Transverse colon (tissue), 4 donors: Measurements from ENCODE around the gene CXCL9. TPM values are rescaled to one million over a fixed set of nuclear protein-coding genes. Genes with fewer than 3 reads are reported as not detected.
"Not testable (repeated sequence)": the region's sequence is repeated elsewhere in the genome, so short reads cannot be mapped to it uniquely, and the experiment has no call there.

Source experiments
- DNase-seq: peaks from one replicate; pipeline ENCODE4 v3.0.0-alpha.2; 2019
- H3K27ac ChIP-seq, 4 donors: fragments of 200-600 bp; sonication (generic); 2 replicates each; pipeline ENCODE4 v1.5.1; 2016 to 2018; ENCODE audit warnings: inconsistent platforms in 4 of 4
- H3K27me3 ChIP-seq: fragments of 200-600 bp; sonication (generic); 2 replicates; pipeline ENCODE4 v1.5.1; 2017; ENCODE audit warnings: inconsistent platforms
- H3K36me3 ChIP-seq, 4 donors: fragments of 200-600 bp; sonication (generic); 2 replicates each; pipeline ENCODE4 v1.5.1; 2017 to 2019; ENCODE audit warnings: inconsistent platforms in 4 of 4
- H3K4me1 ChIP-seq, 4 donors: fragments of 200-600 bp; sonication (generic); 2 replicates each; pipeline ENCODE4 v1.5.1; 2017 to 2020; ENCODE audit warnings: inconsistent platforms in 4 of 4
- H3K4me3 ChIP-seq, 4 donors: fragments of 200-600 bp; sonication (generic); 1 replicate in 1 of 4; 2 replicates in 3 of 4; pipeline versions ENCODE4 v1.5.1 to v1.6.1; 2017 to 2019; ENCODE audit warnings: inconsistent platforms in 4 of 4
- H3K9me3 ChIP-seq, 2 donors: fragments of 200-600 bp; sonication (generic); 2 replicates each; pipeline ENCODE4 v1.5.1; 2017 to 2019; ENCODE audit warnings: inconsistent platforms in 2 of 2
- EP300 ChIP-seq: sonication (generic); formaldehyde crosslinking; IDR thresholded peaks from one replicate; pipeline ENCODE4 v1.6.1; 2017; ENCODE audit warnings: antibody characterized with exemption, low read depth
- POLR2A ChIP-seq: fragments of 450-650 bp; IDR thresholded peaks from one replicate; pipeline ENCODE4 v1.6.1; 2016; ENCODE audit warnings: antibody characterized with exemption, mild to moderate bottlenecking, moderate library complexity
- POLR2AphosphoS5 ChIP-seq, 3 donors: sonication (generic); formaldehyde crosslinking; IDR thresholded peaks; one replicate each; pipeline ENCODE4 v1.6.1; 2016; ENCODE audit warnings: antibody characterized with exemption in 3 of 3
- WGBS, 2 donors: methylation state at CpG; one replicate each; pipeline ENCODE4 v1.1.5; 2018; ENCODE audit warnings: low coverage in 1 of 2; 5-methylcytosine and 5-hydroxymethylcytosine counted together
- in situ Hi-C, 4 donors: fragments of 200-750 bp; cut with MboI; loops; one replicate each; pipeline versions ENCODE4 v1.15.0 to v1.15.1; 2017; ENCODE audit warnings: low sequenced_read_pairs in 3 of 4, low pct_ligation_motif_present in 1 of 4, low pct_unique_long_range_greater_than_20kb in 1 of 4
- intact Hi-C: fragments of 100-400 bp; cut with DNase I; formaldehyde crosslinking; loops from one replicate; pipeline ENCODE4 v1.15.1; 2023; ENCODE audit warnings: low total_unique reads
- total RNA-seq, 4 donors: library from RNA; depleted of rRNA; stranded (reverse); fragments of >200 nt; gene quantifications; one replicate each; pipeline ENCODE4 v1.1.0, GENCODE V29; 2016
- TF ChIP-seq, protein P1 (sequence below), 5 experiments: fragments of 200-600 bp in 3 of 5; fragments of 450-650 bp in 2 of 5; sonication (generic) in 3 of 5; IDR thresholded peaks; 1 replicate in 2 of 5; 2 replicates in 3 of 5; pipeline ENCODE4 v1.5.1; 2016 to 2017; ENCODE audit warnings: antibody characterized with exemption in 5 of 5, inconsistent platforms in 3 of 5, mild to moderate bottlenecking in 2 of 5, moderate library complexity in 1 of 5

The CXCL9 gene
- total RNA-seq, 4 donors from 2014 or later, result 2.5 TPM; not detected in 3

DNA sequence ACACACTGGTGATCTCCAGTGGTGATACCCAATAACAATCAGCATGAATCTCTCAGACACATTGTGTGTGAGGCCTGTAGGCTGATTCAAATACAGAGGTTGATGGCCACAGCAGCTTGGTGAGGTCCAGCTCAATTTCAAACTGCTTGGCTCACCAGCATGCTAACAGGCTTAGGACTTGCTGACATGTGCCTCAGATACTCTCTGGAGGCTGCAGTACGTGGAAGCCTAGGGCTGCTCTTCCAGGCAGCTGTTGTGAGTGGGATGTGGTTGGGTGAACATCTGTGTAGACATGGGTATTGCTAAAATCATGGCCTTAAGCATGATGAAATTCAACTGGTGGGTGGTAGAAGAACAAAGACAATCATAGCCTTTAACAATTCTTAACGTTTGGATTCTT is 4.3 kb downstream of the CXCL9 start:
- H3K27me3 ChIP-seq, result no peaks in the 10 kb centered on the region
- WGBS, 2 donors, result 61 to 78% methylated on average over 2 of the region's 2 CpGs
- peaks cover 0 to 15% (median 0%) of the 10 kb centered on the region in 4 donors for H3K4me1 ChIP-seq
- H3K4me3 ChIP-seq, result no peak overlapping the region
- no peaks in the 10 kb centered on the region for H3K36me3 ChIP-seq
- in situ Hi-C loops, result loop anchor here in 1 of 4 donors (5.0 kb wide), 1 partner anchor 64 kb away; no protein-coding TSS in a partner anchor
- TF ChIP-seq, protein P1, sequence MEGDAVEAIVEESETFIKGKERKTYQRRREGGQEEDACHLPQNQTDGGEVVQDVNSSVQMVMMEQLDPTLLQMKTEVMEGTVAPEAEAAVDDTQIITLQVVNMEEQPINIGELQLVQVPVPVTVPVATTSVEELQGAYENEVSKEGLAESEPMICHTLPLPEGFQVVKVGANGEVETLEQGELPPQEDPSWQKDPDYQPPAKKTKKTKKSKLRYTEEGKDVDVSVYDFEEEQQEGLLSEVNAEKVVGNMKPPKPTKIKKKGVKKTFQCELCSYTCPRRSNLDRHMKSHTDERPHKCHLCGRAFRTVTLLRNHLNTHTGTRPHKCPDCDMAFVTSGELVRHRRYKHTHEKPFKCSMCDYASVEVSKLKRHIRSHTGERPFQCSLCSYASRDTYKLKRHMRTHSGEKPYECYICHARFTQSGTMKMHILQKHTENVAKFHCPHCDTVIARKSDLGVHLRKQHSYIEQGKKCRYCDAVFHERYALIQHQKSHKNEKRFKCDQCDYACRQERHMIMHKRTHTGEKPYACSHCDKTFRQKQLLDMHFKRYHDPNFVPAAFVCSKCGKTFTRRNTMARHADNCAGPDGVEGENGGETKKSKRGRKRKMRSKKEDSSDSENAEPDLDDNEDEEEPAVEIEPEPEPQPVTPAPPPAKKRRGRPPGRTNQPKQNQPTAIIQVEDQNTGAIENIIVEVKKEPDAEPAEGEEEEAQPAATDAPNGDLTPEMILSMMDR (IDR thresholded peaks at IDR 0.05), result no peak
- TF ChIP-seq POLR2A (no peak), POLR2AphosphoS5 (IDR thresholded peaks at IDR 0.05) (no peak), EP300 (no peak)
- no peaks in the 10 kb centered on the region for H3K9me3 ChIP-seq
- intact Hi-C loops, result no loop called here
- no peak overlapping the region for H3K27ac ChIP-seq
- DNase-seq, result no peak

DNA sequence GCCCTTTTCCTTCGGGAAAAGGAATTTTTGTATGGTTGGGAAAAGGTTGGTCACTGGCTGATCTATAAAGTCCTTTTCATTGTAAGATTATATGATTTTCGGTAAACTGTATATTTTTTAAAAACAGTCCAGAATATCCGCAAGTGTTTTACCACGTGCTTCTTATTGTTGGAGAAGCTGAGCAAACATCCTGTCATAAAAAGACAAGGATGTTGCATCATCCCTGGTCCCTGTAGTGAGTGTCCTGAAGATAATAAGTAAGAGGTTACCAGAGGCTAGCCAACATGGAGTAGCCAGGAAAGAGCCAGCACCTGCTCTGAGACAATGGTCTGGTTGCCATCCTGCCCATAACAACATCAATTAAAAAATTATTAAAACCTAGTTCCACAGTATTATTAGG is 5.1 kb downstream of the CXCL9 start:
- Histone ChIP-seq H3K36me3 (no peaks in the 10 kb centered on the region), H3K27ac (no peak overlapping the region), H3K27me3 (no peaks in the 10 kb centered on the region), H3K4me3 (no peak overlapping the region), H3K9me3 (no peaks in the 10 kb centered on the region), H3K4me1 (peaks cover 0 to 12% (median 0%) of the 10 kb centered on the region in 4 donors)
- TF ChIP-seq, protein P1 (IDR thresholded peaks at IDR 0.05), result no peak
- TF ChIP-seq POLR2AphosphoS5 (IDR thresholded peaks at IDR 0.05), result no peak
- TF ChIP-seq EP300, result no peak
- no peak for TF ChIP-seq POLR2A
- no peak for DNase-seq
- in situ Hi-C loops, result loop anchor here in 1 of 4 donors (5.0 kb wide), 1 partner anchor 65 kb away; no protein-coding TSS in a partner anchor
- intact Hi-C loops, result no loop called here
- WGBS, 2 donors, result 56 to 84% methylated on average over 4 of the region's 4 CpGs

GRCh38 chr4:76001700-76002099 is 5.6 kb downstream of the CXCL9 start:
- in situ Hi-C loops, result loop anchor here in 1 of 4 donors (5.0 kb wide), 1 partner anchor 66 kb away; no protein-coding TSS in a partner anchor
- TF ChIP-seq POLR2A (no peak), EP300 (no peak), POLR2AphosphoS5 (IDR thresholded peaks at IDR 0.05) (no peak)
- TF ChIP-seq, protein P1 (IDR thresholded peaks at IDR 0.05), result no peak
- no peak for DNase-seq
- Histone ChIP-seq H3K4me1 (peaks cover 0 to 9% (median 0%) of the 10 kb centered on the region in 4 donors), H3K27ac (no peak overlapping the region), H3K36me3 (no peaks in the 10 kb centered on the region), H3K27me3 (no peaks in the 10 kb centered on the region), H3K9me3 (no peaks in the 10 kb centered on the region), H3K4me3 (no peak overlapping the region)
- intact Hi-C loops, result no loop called here
- WGBS, 2 donors, result 69 to 77% methylated on average over 7 of the region's 7 CpGs

- Histone ChIP-seq H3K27ac (no peak overlapping the region), H3K36me3 (no peaks in the 10 kb centered on the region), H3K4me1 (peaks cover 0 to 13% (median 0%) of the 10 kb centered on the region in 4 donors), H3K9me3 (no peaks in the 10 kb centered on the region), H3K4me3 (no peak overlapping the region), H3K27me3 (no peaks in the 10 kb centered on the region)
- DNase-seq, result no peak
- 96 to 100% methylated on average over 1 of the region's 1 CpG for WGBS, 2 donors
- intact Hi-C loops, result no loop called here
- no peak for TF ChIP-seq POLR2A
- no peak for TF ChIP-seq POLR2AphosphoS5 (IDR thresholded peaks at IDR 0.05)
- TF ChIP-seq, protein P1 (IDR thresholded peaks at IDR 0.05), result no peak
- no peak for TF ChIP-seq EP300
- in situ Hi-C loops, result loop anchor here in 1 of 4 donors (5.0 kb wide), 1 partner anchor 67 kb away; no protein-coding TSS in a partner anchor
These were observed 7.0 kb downstream of the CXCL9 start for GRCh38 chr4:76000279-76000678.

GRCh38 chr4:75998525-75999147 is 8.7 kb downstream of the CXCL9 start:
- intact Hi-C loops, result loop anchor here (5.0 kb wide), 1 partner anchor 74 kb away; the partner anchor contains the start of gene ART3
- H3K36me3 ChIP-seq, H3K4me3 ChIP-seq, H3K9me3 ChIP-seq, DNase-seq, H3K27ac ChIP-seq, H3K27me3 ChIP-seq: not testable (repeated sequence)
- peaks cover 0 to 13% (median 0%) of the 10 kb centered on the region in 4 donors for H3K4me1 ChIP-seq
- in situ Hi-C loops, result loop anchor here in 2 of 4 donors (5.0 kb wide), 1 partner anchor 69 kb away; no protein-coding TSS in a partner anchor
- WGBS, 2 donors, result 71 to 95% methylated on average over 2 of the region's 2 CpGs
